ENCODE measurements around the gene GOT1.

Gene GOT1

DNA sequence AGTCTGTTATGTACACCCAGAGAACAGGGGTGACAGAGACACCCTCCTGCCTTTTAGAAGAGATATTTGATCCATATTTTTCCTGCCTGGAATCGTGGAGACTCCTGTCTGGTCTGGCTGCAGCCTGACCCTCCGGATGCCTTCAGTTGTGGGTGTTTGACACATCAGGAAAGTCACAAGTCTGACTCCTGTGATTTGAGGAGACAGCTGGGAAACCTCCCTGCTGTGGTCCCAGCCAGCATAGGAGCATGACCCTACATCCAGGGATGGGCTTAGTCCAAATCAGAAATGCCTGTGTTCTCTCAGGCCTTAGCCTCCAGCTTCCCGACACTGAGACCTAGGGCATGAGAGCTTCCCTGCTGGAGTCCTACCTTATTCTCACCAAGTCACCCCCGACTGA, 43.4 kb downstream of the GOT1 start:
- H3K36me3 Mint-ChIP-seq (ENCODE audit: insufficient read depth): peaks cover 1% of the 10 kb centered on the region
- no peaks in the 10 kb centered on the region for H3K9me3 Mint-ChIP-seq
- H3K4me3 Mint-ChIP-seq: no peak overlapping the region
- ATAC-seq (replicated peaks; ENCODE audit: extremely low read depth, poor library complexity, severe bottlenecking): no peak
- H3K4me1 Mint-ChIP-seq: no peaks in the 10 kb centered on the region
- H3K27ac Mint-ChIP-seq (ENCODE audit: low read depth): no peak overlapping the region
- H3K27me3 Mint-ChIP-seq: peaks cover 34% of the 10 kb centered on the region
- no peak for DNase-seq (ENCODE audit: low spot score in 2 of 2)

DNA sequence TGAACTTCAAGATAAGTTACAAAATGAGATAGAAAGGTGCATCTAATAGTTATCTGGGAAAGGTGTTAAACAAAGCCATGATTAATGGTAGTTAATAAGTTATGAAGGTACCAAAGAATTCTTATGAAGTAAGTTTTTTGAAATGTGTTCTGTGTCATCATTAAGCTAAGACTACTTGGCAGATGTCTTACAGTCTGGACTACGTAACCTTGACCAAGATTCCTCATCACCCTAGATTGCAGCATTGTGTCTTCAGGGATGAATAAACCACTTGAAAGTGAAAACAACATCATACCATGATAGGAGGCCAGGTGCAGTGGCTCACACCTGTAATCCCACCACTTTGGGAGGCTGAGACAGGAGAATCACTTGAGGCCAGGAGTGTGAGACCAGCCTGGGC, 48.2 kb downstream of the GOT1 start:
- Mint-ChIP-seq H3K27ac (ENCODE audit: low read depth) (no peak overlapping the region), H3K9me3 (no peaks in the 10 kb centered on the region), H3K4me3 (no peak overlapping the region), H3K4me1 (no peaks in the 10 kb centered on the region), H3K36me3 (ENCODE audit: insufficient read depth) (no peaks in the 10 kb centered on the region), H3K27me3 (peaks cover 43% of the 10 kb centered on the region)
- DNase-seq (ENCODE audit: low spot score in 2 of 2) (no peak), ATAC-seq (replicated peaks; ENCODE audit: extremely low read depth, poor library complexity, severe bottlenecking) (no peak)

DNA sequence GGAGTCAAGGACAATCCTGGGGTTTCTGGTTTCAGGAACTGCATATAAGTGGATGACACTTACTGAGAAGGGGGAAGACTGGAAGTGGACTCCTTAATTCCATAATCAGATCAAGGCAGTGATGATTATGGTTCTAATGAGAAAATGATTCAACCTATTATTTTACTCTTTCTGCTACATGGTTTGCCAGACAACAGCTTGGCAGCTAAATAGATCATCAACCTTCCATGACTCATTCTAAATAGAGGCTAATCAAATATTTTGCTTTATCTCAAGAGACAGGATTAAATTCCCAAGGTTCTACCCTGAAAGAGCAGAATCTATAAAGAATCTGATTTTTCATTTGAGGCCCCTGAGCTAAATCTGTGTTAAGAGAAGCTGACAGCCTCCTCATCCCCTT, 55.0 kb downstream of the GOT1 start:
- Mint-ChIP-seq H3K27me3 (peaks cover 55% of the 10 kb centered on the region), H3K4me3 (no peak overlapping the region), H3K36me3 (ENCODE audit: insufficient read depth) (no peaks in the 10 kb centered on the region), H3K27ac (ENCODE audit: low read depth) (no peak overlapping the region), H3K4me1 (peaks cover 6% of the 10 kb centered on the region), H3K9me3 (no peaks in the 10 kb centered on the region)
- ATAC-seq (replicated peaks; ENCODE audit: extremely low read depth, poor library complexity, severe bottlenecking): no peak
- DNase-seq (ENCODE audit: low spot score in 2 of 2): no peak

GRCh38 chr10:99374972-99375371, 55.5 kb downstream of the GOT1 start:
- Mint-ChIP-seq H3K27ac (ENCODE audit: low read depth) (no peak overlapping the region), H3K4me1 (peaks cover 6% of the 10 kb centered on the region), H3K36me3 (ENCODE audit: insufficient read depth) (no peaks in the 10 kb centered on the region), H3K4me3 (no peak overlapping the region), H3K9me3 (no peaks in the 10 kb centered on the region), H3K27me3 (peaks cover 56% of the 10 kb centered on the region)
- no peak for DNase-seq (ENCODE audit: low spot score in 2 of 2)
- no peak for ATAC-seq (replicated peaks; ENCODE audit: extremely low read depth, poor library complexity, severe bottlenecking)

GRCh38 chr10:99374526-99374925, 55.9 kb downstream of the GOT1 start:
- no peak for ATAC-seq (replicated peaks; ENCODE audit: extremely low read depth, poor library complexity, severe bottlenecking)
- Mint-ChIP-seq H3K4me3 (no peak overlapping the region), H3K27me3 (peaks cover 61% of the 10 kb centered on the region)

GRCh38 chr10:99372546-99373271, 57.7 kb downstream of the GOT1 start:
- no peak for DNase-seq (ENCODE audit: low spot score in 2 of 2)
- ATAC-seq (replicated peaks; ENCODE audit: extremely low read depth, poor library complexity, severe bottlenecking): no peak

More at GRCh38 chr10:99374526-99374925, 55.9 kb downstream of the GOT1 start:
- DNase-seq (ENCODE audit: low spot score in 2 of 2): no peak
- Mint-ChIP-seq H3K36me3 (ENCODE audit: insufficient read depth) (no peaks in the 10 kb centered on the region), H3K9me3 (no peaks in the 10 kb centered on the region), H3K27ac (ENCODE audit: low read depth) (no peak overlapping the region), H3K4me1 (peaks cover 6% of the 10 kb centered on the region)

DNA sequence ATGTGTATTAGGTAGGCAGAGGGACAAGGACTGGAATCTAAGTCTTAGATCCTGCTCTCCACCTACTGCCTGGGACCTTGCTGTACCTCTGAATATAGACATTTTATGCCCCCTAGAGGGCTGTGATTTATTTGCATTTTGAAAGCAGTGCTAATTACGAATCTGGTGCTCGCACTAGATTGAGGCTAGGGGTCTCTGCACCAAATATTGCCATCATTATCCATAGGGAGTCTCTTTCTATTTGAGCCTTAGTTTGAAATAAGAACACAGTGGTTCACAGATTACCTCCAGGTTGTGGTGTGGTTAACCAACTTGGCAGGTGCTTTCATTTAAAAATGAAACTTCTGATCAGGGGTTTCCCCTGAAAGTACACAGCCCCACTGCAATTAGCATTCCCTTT, 59.4 kb downstream of the GOT1 start:
- H3K9me3 Mint-ChIP-seq: no peaks in the 10 kb centered on the region
- DNase-seq (ENCODE audit: low spot score in 2 of 2): no peak
- peaks cover 6% of the 10 kb centered on the region for H3K4me1 Mint-ChIP-seq
- H3K27ac Mint-ChIP-seq (ENCODE audit: low read depth): no peak overlapping the region
- H3K36me3 Mint-ChIP-seq (ENCODE audit: insufficient read depth): no peaks in the 10 kb centered on the region
- H3K4me3 Mint-ChIP-seq: no peak overlapping the region
- H3K27me3 Mint-ChIP-seq: peaks cover 81% of the 10 kb centered on the region
- ATAC-seq (replicated peaks; ENCODE audit: extremely low read depth, poor library complexity, severe bottlenecking): no peak

More at GRCh38 chr10:99372546-99373271, 57.7 kb downstream of the GOT1 start:
- no peak overlapping the region for H3K4me3 Mint-ChIP-seq
- H3K36me3 Mint-ChIP-seq (ENCODE audit: insufficient read depth): no peaks in the 10 kb centered on the region
- H3K4me1 Mint-ChIP-seq: peaks cover 6% of the 10 kb centered on the region
- H3K27me3 Mint-ChIP-seq: peaks cover 64% of the 10 kb centered on the region
- no peak overlapping the region for H3K27ac Mint-ChIP-seq (ENCODE audit: low read depth)
- no peaks in the 10 kb centered on the region for H3K9me3 Mint-ChIP-seq

GRCh38 chr10:99369551-99369950, 60.9 kb downstream of the GOT1 start:
- no peak for ATAC-seq (replicated peaks; ENCODE audit: extremely low read depth, poor library complexity, severe bottlenecking)
- Mint-ChIP-seq H3K36me3 (ENCODE audit: insufficient read depth) (no peaks in the 10 kb centered on the region), H3K4me3 (no peak overlapping the region), H3K4me1 (peaks cover 6% of the 10 kb centered on the region), H3K27me3 (peaks cover 96% of the 10 kb centered on the region), H3K9me3 (no peaks in the 10 kb centered on the region), H3K27ac (ENCODE audit: low read depth) (no peak overlapping the region)
- DNase-seq (ENCODE audit: low spot score in 2 of 2): no peak

DNA sequence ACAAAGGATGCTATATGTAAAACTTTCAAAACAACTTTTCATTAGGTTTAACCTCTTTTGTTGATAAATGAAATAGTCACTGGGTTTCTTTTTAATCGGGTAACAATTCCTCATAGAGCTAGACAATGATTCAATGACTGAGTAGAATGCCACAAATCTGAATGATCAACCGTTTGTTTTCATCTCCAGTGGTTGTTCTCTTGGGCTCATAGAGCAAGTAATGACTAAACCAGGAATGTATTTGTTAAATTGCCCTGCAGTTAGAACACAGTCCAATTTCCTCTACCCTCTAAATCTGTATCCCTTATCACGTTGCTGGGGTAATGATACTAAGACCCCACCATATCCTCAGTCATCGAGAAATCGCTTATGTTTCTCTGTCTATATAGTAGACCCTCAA, 61.3 kb downstream of the GOT1 start:
- H3K27ac Mint-ChIP-seq (ENCODE audit: low read depth): no peak overlapping the region
- no peak for DNase-seq (ENCODE audit: low spot score in 2 of 2)
- H3K27me3 Mint-ChIP-seq: peaks cover 92% of the 10 kb centered on the region
- H3K4me1 Mint-ChIP-seq: peaks cover 6% of the 10 kb centered on the region
- no peak for ATAC-seq (replicated peaks; ENCODE audit: extremely low read depth, poor library complexity, severe bottlenecking)
- no peaks in the 10 kb centered on the region for H3K36me3 Mint-ChIP-seq (ENCODE audit: insufficient read depth)
- no peaks in the 10 kb centered on the region for H3K9me3 Mint-ChIP-seq
- H3K4me3 Mint-ChIP-seq: no peak overlapping the region

DNA sequence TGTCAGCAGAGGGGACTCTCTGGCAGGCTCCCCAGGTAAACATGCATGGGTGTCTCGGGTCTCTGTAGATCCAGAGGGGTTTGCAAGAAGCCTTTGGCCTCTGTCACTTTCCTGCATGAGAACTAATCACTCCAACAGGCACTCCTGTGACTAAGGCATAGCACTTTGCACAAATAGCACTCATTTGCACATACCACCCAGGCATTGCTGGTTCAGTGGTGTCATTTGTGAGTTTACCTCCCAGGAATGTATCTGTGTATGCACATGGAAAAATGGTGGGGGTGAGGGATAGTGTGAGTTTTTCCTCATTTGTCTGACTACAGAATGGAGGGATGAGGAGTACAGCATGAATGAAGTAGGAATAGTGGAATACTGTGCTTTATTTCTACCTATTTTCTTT, 61.8 kb downstream of the GOT1 start:
- H3K4me1 Mint-ChIP-seq: peaks cover 6% of the 10 kb centered on the region
- H3K4me3 Mint-ChIP-seq: no peak overlapping the region
- H3K36me3 Mint-ChIP-seq (ENCODE audit: insufficient read depth): no peaks in the 10 kb centered on the region
- no peak for ATAC-seq (replicated peaks; ENCODE audit: extremely low read depth, poor library complexity, severe bottlenecking)
- H3K27ac Mint-ChIP-seq (ENCODE audit: low read depth): no peak overlapping the region
- peaks cover 87% of the 10 kb centered on the region for H3K27me3 Mint-ChIP-seq
- DNase-seq (ENCODE audit: low spot score in 2 of 2): no peak
- H3K9me3 Mint-ChIP-seq: no peaks in the 10 kb centered on the region

DNA sequence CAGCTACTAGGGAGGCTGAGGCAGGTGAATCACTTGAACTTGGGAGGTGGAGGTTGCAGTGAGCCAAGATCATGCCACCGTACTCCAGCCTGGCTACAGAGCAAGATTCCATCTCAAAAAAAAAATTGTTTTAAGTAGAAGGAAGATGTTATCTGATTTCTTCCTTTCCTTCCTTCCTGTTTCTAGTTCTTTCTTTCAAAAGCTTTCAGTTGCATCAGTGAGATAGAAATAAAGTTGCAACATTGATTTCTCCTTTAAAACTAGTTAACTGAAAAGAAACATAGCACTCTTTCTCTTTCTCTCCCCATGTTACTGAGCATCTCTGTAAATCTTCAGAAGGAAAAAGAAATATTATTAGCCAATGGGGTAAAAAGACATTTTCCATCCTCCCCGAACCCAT, 63.8 kb downstream of the GOT1 start:
- Mint-ChIP-seq H3K9me3 (no peaks in the 10 kb centered on the region), H3K27ac (ENCODE audit: low read depth) (no peak overlapping the region), H3K4me1 (peaks cover 6% of the 10 kb centered on the region), H3K4me3 (no peak overlapping the region), H3K36me3 (ENCODE audit: insufficient read depth) (no peaks in the 10 kb centered on the region), H3K27me3 (peaks cover 67% of the 10 kb centered on the region)
- no peak for DNase-seq (ENCODE audit: low spot score in 2 of 2)
- ATAC-seq (replicated peaks; ENCODE audit: extremely low read depth, poor library complexity, severe bottlenecking): no peak

DNA sequence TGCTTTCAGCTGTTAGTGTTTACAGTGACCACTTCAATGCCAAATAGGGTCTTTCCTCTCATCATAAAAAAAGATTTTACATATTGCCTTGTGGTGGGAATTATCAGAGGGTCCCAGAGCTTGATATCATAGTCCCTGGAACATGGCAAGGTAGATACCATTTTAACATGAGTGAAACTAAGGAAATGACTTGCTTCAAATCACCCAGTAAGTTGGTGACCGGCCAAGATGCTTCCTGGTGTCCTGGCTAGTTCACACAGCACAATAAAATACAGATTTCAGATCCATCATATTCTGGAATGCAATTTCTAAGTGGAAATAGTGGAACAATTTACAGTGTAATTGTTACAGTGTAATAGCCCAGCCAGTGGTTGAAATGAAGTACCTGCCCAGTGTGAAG, 64.7 kb downstream of the GOT1 start:
- no peak for ATAC-seq (replicated peaks; ENCODE audit: extremely low read depth, poor library complexity, severe bottlenecking)
- Mint-ChIP-seq H3K36me3 (ENCODE audit: insufficient read depth) (no peaks in the 10 kb centered on the region), H3K9me3 (no peaks in the 10 kb centered on the region), H3K4me3 (no peak overlapping the region), H3K4me1 (no peaks in the 10 kb centered on the region), H3K27me3 (peaks cover 58% of the 10 kb centered on the region), H3K27ac (ENCODE audit: low read depth) (no peak overlapping the region)
- no peak for DNase-seq (ENCODE audit: low spot score in 2 of 2)

GRCh38 chr10:99365311-99365710, 65.1 kb downstream of the GOT1 start:
- no peak for DNase-seq (ENCODE audit: low spot score in 2 of 2)
- Mint-ChIP-seq H3K27ac (ENCODE audit: low read depth) (no peak overlapping the region), H3K27me3 (peaks cover 56% of the 10 kb centered on the region), H3K4me1 (no peaks in the 10 kb centered on the region), H3K4me3 (no peak overlapping the region), H3K9me3 (no peaks in the 10 kb centered on the region), H3K36me3 (ENCODE audit: insufficient read depth) (no peaks in the 10 kb centered on the region)
- no peak for ATAC-seq (replicated peaks; ENCODE audit: extremely low read depth, poor library complexity, severe bottlenecking)
